HAP-1 (cell line): Measurements from ENCODE around the gene NPAS2.

Source experiments
- DNase-seq, 2 experiments: peaks; one replicate each; pipeline ENCODE4 v3.0.0-alpha.2; 2016 to 2020; ENCODE audit warnings: low spot score in 2 of 2
- H3K27me3 ChIP-seq: fragments of 250-450 bp; sonication (Bioruptor Pico); 2 replicates; pipeline ENCODE4 v1.5.1; 2020; ENCODE audit warnings: low read depth, mild to moderate bottlenecking, moderate library complexity
- H3K36me3 ChIP-seq: fragments of 250-450 bp; sonication (Bioruptor Pico); replicated peaks from 2 replicates; pipeline ENCODE4 v1.5.1; 2020; ENCODE audit warnings: mild to moderate bottlenecking
- H3K4me1 ChIP-seq: fragments of 250-450 bp; sonication (Bioruptor Pico); 2 replicates; pipeline ENCODE4 v1.5.1; 2020; ENCODE audit warnings: mild to moderate bottlenecking
- H3K4me3 ChIP-seq: fragments of 250-450 bp; sonication (Bioruptor Pico); 2 replicates; pipeline ENCODE4 v1.5.1; 2020; ENCODE audit warnings: mild to moderate bottlenecking, moderate library complexity
- H3K9me3 ChIP-seq: fragments of 250-450 bp; sonication (Bioruptor Pico); 2 replicates; pipeline ENCODE4 v1.5.1; 2020; ENCODE audit warnings: mild to moderate bottlenecking, moderate library complexity
- in situ Hi-C: fragments of 300-500 bp; cut with MboI; formaldehyde crosslinking; loops from 3 replicates; pipeline ENCODE4 v1.14.3; 2020; ENCODE audit warnings: low sequenced_read_pairs, inconsistent platforms, mixed read lengths

NPAS2 gene

GRCh38 chr2:100806550-100806949 is 13.4 kb upstream of the NPAS2 start:
- H3K27me3 ChIP-seq = no peaks in the 10 kb centered on the region
- no peaks in the 10 kb centered on the region for H3K36me3 ChIP-seq
- no peak for DNase-seq
- in situ Hi-C loops = no loop called here
- no peak overlapping the region for H3K4me3 ChIP-seq
- no peaks in the 10 kb centered on the region for H3K9me3 ChIP-seq
- H3K4me1 ChIP-seq = no peaks in the 10 kb centered on the region

GRCh38 chr2:100807707-100808106 is 12.2 kb upstream of the NPAS2 start:
- Histone ChIP-seq H3K4me1 (no peaks in the 10 kb centered on the region), H3K36me3 (no peaks in the 10 kb centered on the region), H3K27me3 (no peaks in the 10 kb centered on the region), H3K4me3 (no peak overlapping the region), H3K9me3 (no peaks in the 10 kb centered on the region)
- DNase-seq = no peak
- in situ Hi-C loops = no loop called here

GRCh38 chr2:100808582-100808981 is 11.4 kb upstream of the NPAS2 start:
- Histone ChIP-seq H3K27me3 (0 out of 2 replicates have a peak, but pooled peaks cover 2% of the 10 kb centered on the region), H3K36me3 (no peaks in the 10 kb centered on the region), H3K4me3 (no peak overlapping the region), H3K9me3 (no peaks in the 10 kb centered on the region), H3K4me1 (no peaks in the 10 kb centered on the region)
- in situ Hi-C loops = no loop called here
- no peak for DNase-seq

GRCh38 chr2:100809506-100809905 is 10.4 kb upstream of the NPAS2 start:
- 0 out of 2 replicates have a peak, but pooled peaks cover 2% of the 10 kb centered on the region for H3K27me3 ChIP-seq
- no peaks in the 10 kb centered on the region for H3K4me1 ChIP-seq
- no peak overlapping the region for H3K4me3 ChIP-seq
- in situ Hi-C loops = no loop called here
- H3K36me3 ChIP-seq = no peaks in the 10 kb centered on the region
- no peak for DNase-seq
- no peaks in the 10 kb centered on the region for H3K9me3 ChIP-seq

DNA sequence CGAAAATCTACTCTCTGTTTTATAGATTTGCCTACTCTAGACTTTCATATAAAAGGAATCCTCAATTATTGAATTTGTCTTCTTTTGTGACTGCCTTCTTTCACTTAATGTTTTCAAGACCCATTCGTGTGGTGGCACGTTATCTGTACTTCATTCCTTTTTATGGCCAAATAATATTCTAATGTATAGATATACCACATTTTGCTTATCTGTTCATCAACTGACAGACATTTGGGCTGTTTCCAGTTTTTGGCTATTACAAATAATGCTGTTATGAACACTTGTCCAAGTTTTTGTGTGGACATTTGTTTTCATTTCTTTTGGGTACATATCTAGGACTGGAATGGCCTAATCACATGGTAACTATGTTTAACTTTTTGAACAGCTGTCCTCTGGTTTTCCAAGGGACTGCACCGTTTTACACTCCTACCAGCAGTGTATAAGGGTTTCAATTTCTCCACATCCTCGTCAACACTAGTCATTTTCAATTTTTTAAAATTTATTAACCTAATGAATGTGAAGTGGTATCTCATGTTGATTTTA is 9.3 kb upstream of the NPAS2 start:
- in situ Hi-C loops = no loop called here
- no peak for DNase-seq
- Histone ChIP-seq H3K9me3 (no peaks in the 10 kb centered on the region), H3K4me1 (no peaks in the 10 kb centered on the region), H3K4me3 (no peak overlapping the region), H3K36me3 (no peaks in the 10 kb centered on the region), H3K27me3 (0 out of 2 replicates have a peak, but pooled peaks cover 2% of the 10 kb centered on the region)

DNA sequence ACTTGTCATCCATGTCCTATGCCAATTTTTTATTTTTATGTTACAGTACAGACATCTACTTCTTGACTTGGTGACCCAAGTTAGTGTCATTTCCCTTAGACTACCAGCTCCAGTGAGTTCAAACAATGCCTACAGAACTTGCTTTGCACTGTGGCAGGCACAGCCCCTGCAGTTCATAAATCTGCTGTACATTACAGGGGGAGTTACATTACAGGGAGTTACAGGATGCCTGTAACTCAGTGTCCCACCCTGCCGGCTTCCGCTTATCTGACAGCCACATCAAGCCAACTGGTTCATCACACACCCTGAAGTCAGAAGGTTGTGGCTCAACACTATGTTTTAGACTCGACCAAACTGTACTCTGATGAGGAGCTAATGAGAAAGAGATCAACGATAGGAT is 7.8 kb upstream of the NPAS2 start:
- Histone ChIP-seq H3K4me1 (no peaks in the 10 kb centered on the region), H3K4me3 (no peak overlapping the region), H3K9me3 (no peaks in the 10 kb centered on the region), H3K27me3 (0 out of 2 replicates have a peak, but pooled peaks cover 2% of the 10 kb centered on the region), H3K36me3 (no peaks in the 10 kb centered on the region)
- DNase-seq = no peak
- in situ Hi-C loops = no loop called here

DNA sequence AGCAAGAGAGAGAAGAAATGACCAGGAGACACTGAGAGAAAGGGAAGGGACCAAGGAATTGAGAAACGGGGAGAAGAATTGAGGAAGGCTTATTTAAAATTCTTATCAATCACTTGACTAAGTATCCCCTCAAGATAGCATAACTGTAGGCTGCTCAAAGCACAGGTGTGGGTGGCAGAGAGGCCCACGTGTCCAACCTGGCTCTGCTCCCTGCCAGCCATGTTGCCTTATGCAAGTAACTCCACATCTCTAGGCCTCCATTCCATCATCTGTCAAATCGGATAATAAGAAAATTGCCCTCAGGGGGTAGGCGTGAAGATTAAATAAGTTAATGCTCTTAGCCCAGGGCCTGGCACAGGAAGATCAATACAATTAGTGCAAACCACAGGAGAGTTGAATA is 7.4 kb upstream of the NPAS2 start:
- H3K27me3 ChIP-seq = 0 out of 2 replicates have a peak, but pooled peaks cover 2% of the 10 kb centered on the region
- in situ Hi-C loops = no loop called here
- DNase-seq = no peak
- no peaks in the 10 kb centered on the region for H3K9me3 ChIP-seq
- no peak overlapping the region for H3K4me3 ChIP-seq
- H3K36me3 ChIP-seq = no peaks in the 10 kb centered on the region
- no peaks in the 10 kb centered on the region for H3K4me1 ChIP-seq

DNA sequence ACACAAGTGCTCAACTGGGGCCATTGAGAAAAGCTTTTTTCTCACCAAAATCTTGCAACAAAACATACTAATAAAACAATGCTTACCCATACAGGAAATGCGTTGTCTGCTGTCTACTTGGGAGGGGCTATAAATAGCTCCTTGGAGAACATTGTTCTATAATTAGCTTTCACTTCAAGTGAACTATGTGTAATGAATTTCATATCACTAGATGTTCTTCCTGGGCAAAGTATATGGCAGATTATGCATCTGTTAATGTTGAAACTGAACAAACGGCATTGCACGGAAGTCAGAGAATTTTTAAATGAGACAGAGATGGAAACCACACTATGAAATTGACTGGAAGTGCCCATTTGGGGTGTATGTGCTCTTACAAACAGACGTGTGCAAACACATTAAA is 6.4 kb upstream of the NPAS2 start:
- Histone ChIP-seq H3K4me1 (no peaks in the 10 kb centered on the region), H3K27me3 (0 out of 2 replicates have a peak, but pooled peaks cover 2% of the 10 kb centered on the region), H3K9me3 (no peaks in the 10 kb centered on the region), H3K4me3 (no peak overlapping the region), H3K36me3 (no peaks in the 10 kb centered on the region)
- in situ Hi-C loops = no loop called here
- no peak for DNase-seq

- Histone ChIP-seq H3K36me3 (no peaks in the 10 kb centered on the region), H3K9me3 (no peaks in the 10 kb centered on the region), H3K27me3 (0 out of 2 replicates have a peak, but pooled peaks cover 2% of the 10 kb centered on the region), H3K4me1 (no peaks in the 10 kb centered on the region), H3K4me3 (no peak overlapping the region)
- in situ Hi-C loops = no loop called here
- no peak for DNase-seq
Measured at GRCh38 chr2:100814043-100814442, 5.9 kb upstream of the NPAS2 start.

GRCh38 chr2:100814453-100814852 is 5.5 kb upstream of the NPAS2 start:
- Histone ChIP-seq H3K27me3 (0 out of 2 replicates have a peak, but pooled peaks cover 2% of the 10 kb centered on the region), H3K9me3 (no peaks in the 10 kb centered on the region), H3K36me3 (no peaks in the 10 kb centered on the region), H3K4me3 (no peak overlapping the region), H3K4me1 (no peaks in the 10 kb centered on the region)
- in situ Hi-C loops = no loop called here
- DNase-seq = no peak

- in situ Hi-C loops = no loop called here
- Histone ChIP-seq H3K36me3 (no peaks in the 10 kb centered on the region), H3K4me3 (no peak overlapping the region), H3K4me1 (peaks cover 11% of the 10 kb centered on the region), H3K9me3 (no peaks in the 10 kb centered on the region), H3K27me3 (0 out of 2 replicates have a peak, but pooled peaks cover 2% of the 10 kb centered on the region)
- no peak for DNase-seq
Measured at GRCh38 chr2:100817388-100817985, 2.5 kb upstream of the NPAS2 start.

DNA sequence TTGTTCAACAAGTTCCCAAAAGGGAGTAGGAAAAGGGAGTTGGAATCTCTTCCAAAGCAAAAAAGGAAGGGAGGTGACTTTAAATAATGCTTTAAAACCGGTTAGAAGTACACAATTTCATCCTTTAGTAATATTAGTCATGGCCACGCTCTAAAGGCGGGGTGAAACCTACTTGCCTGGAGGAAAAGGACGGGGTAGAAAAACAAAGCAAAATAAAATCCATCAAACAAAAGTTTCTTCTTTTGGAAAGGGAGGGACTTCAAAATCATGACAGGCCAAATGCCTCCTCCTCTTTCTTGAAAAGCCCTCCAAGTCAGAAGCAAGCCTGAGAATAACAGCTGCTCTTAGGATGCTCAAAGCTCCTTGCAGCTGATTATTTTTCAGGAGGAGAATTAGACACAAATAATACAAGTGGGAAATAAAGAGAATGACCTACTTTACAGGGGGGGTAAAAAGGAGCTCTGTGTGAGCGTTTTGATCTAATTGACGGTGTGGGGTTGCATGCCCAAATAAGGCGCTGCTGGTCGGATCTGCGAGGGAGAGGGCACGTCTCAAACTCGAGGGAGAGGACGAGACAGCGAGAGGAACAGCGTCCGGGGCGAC is 1.8 kb upstream of the NPAS2 start:
- 0 out of 2 replicates have a peak, but pooled peaks cover 1% of the 10 kb centered on the region for H3K27me3 ChIP-seq
- H3K36me3 ChIP-seq = no peaks in the 10 kb centered on the region
- peak overlapping the region; percentile 48 for H3K4me3 ChIP-seq
- peaks cover 11% of the 10 kb centered on the region for H3K4me1 ChIP-seq
- in situ Hi-C loops = no loop called here
- no peak for DNase-seq
- no peaks in the 10 kb centered on the region for H3K9me3 ChIP-seq

GRCh38 chr2:100818606-100819369 is 1.2 kb upstream of the NPAS2 start:
- DNase-seq = peak; percentile 19 to 77
- Histone ChIP-seq H3K27me3 (no peaks in the 10 kb centered on the region), H3K9me3 (no peaks in the 10 kb centered on the region), H3K36me3 (no peaks in the 10 kb centered on the region), H3K4me1 (peaks cover 11% of the 10 kb centered on the region), H3K4me3 (peak overlapping the region; percentile 48)
- in situ Hi-C loops = no loop called here

GRCh38 chr2:100820273-100820522 is 259 bp downstream of the NPAS2 start:
- no peaks in the 10 kb centered on the region for H3K27me3 ChIP-seq
- no peak for DNase-seq
- H3K9me3 ChIP-seq = no peaks in the 10 kb centered on the region
- H3K36me3 ChIP-seq = no peaks in the 10 kb centered on the region
- peaks cover 11% of the 10 kb centered on the region for H3K4me1 ChIP-seq
- in situ Hi-C loops = no loop called here
- peak overlapping the region; percentile 48 for H3K4me3 ChIP-seq
